ENCODE measurements around the gene SH2D7. TPM values are rescaled to one million over a fixed set of nuclear protein-coding genes. Genes with fewer than 3 reads are reported as not detected.

SH2D7 gene
- polyA plus RNA-seq, 1 of the 3 experiments (the other 2 are of a cell fraction), result not detected

GRCh38 chr15:78102211-78102610 is 9.8 kb downstream of the SH2D7 start:
- Histone ChIP-seq H3K4me2 (no peak overlapping the region), H3K4me1 (ENCODE audit: control insufficient read depth in 1 of 2, insufficient read depth in 2 of 2, low read depth in 1 of 2, low read length in 1 of 2) (no peaks in the 10 kb centered on the region; a peak in 1 of 4 replicates), H3K9me2 (no peaks in the 10 kb centered on the region), H3F3A (replicated peaks; ENCODE audit: insufficient read depth) (no peaks in the 10 kb centered on the region), H4K20me1 (ENCODE audit: insufficient read depth) (no peaks in the 10 kb centered on the region), H2AFZ (ENCODE audit: low read depth) (no peak overlapping the region), H3K9ac (no peak overlapping the region), H3K9me3 (no peaks in the 10 kb centered on the region), H3K27me3 (ENCODE audit: insufficient read depth) (no peaks in the 10 kb centered on the region), H3K36me3 (replicated peaks in 1 of 2; ENCODE audit: control insufficient read depth in 1 of 2, insufficient read depth in 2 of 2, low read length in 1 of 2) (no peaks in the 10 kb centered on the region), H3K79me2 (ENCODE audit: insufficient read depth) (no peaks in the 10 kb centered on the region), H3K4me3 (ENCODE audit: low read depth in 2 of 2, low read length in 1 of 2) (no peak overlapping the region), H3K27ac (ENCODE audit: low read depth in 2 of 2, low read length in 1 of 2) (no peak overlapping the region)
- TF ChIP-seq PBX3 (IDR thresholded peaks at IDR 0.05), result no peak
- no peak for TF ChIP-seq NFIC (IDR thresholded peaks at IDR 0.05; ENCODE audit: borderline replicate concordance)
- no peak for TF ChIP-seq POLR2AphosphoS5 (IDR thresholded peaks at IDR 0.05; ENCODE audit: low read depth, low read length)
- 56% methylated on average over 1 of the region's 1 CpG for WGBS (ENCODE audit: low lambda C conversion rate)
- ChIA-PET CTCF (interaction anchor here (1.2 to 4.8 kb wide), 3 partner anchors 118 to 143 kb away, joined by 3 to 30 read pairs (median 15); no protein-coding TSS in a partner anchor), POLR2A (no interaction called here)
- DNase-seq, result no peak

- H3K36me3 ChIP-seq (replicated peaks in 1 of 2; ENCODE audit: control insufficient read depth in 1 of 2, insufficient read depth in 2 of 2, low read length in 1 of 2), result no peaks in the 10 kb centered on the region
- 78% methylated on average over 4 of the region's 6 CpGs for WGBS (ENCODE audit: low lambda C conversion rate)
- no peaks in the 10 kb centered on the region for H3K9me2 ChIP-seq
- H3K4me2 ChIP-seq, result no peak overlapping the region
- H3K4me3 ChIP-seq (ENCODE audit: low read depth in 2 of 2, low read length in 1 of 2), result no peak overlapping the region
- no peaks in the 10 kb centered on the region for H3K27me3 ChIP-seq (ENCODE audit: insufficient read depth)
- CTCF ChIA-PET, result interaction anchor here (0.6 to 4.8 kb wide), 9 partner anchors 9 to 370 kb away, joined by 3 to 30 read pairs (median 3); no protein-coding TSS in a partner anchor
- no peak for DNase-seq
- no peak overlapping the region for H3K27ac ChIP-seq (ENCODE audit: low read depth in 2 of 2, low read length in 1 of 2)
- no peaks in the 10 kb centered on the region for H3K79me2 ChIP-seq (ENCODE audit: insufficient read depth)
- no peaks in the 10 kb centered on the region; a peak in 1 of 4 replicates for H3K4me1 ChIP-seq (ENCODE audit: control insufficient read depth in 1 of 2, insufficient read depth in 2 of 2, low read depth in 1 of 2, low read length in 1 of 2)
- TF ChIP-seq RXRA (IDR thresholded peaks at IDR 0.05; ENCODE audit: borderline replicate concordance, low read depth) (no peak), EP300 (IDR thresholded peaks at IDR 0.05; ENCODE audit: borderline replicate concordance in 1 of 2, low read depth in 1 of 2, low read length in 1 of 2) (no peak), TAF1 (IDR thresholded peaks at IDR 0.05; ENCODE audit: borderline replicate concordance, low read depth, low read length) (no peak), MEF2A (IDR thresholded peaks at IDR 0.05; ENCODE audit: borderline replicate concordance, low read depth) (no peak), CTCF (IDR thresholded peaks at IDR 0.05) (no peak), TCF12 (IDR thresholded peaks at IDR 0.05) (no peak), FOXJ3 (CRISPR knock-in tag; IDR thresholded peaks at IDR 0.05) (no peak), ZBTB33 (IDR thresholded peaks at IDR 0.05; ENCODE audit: borderline replicate concordance, low read depth) (no peak), NFIC (IDR thresholded peaks at IDR 0.05; ENCODE audit: borderline replicate concordance) (no peak), RCOR1 (IDR thresholded peaks at IDR 0.05; ENCODE audit: low read length) (no peak), PBX3 (IDR thresholded peaks at IDR 0.05) (no peak), POLR2AphosphoS5 (IDR thresholded peaks at IDR 0.05; ENCODE audit: low read depth, low read length) (no peak), USF1 (IDR thresholded peaks at IDR 0.05; ENCODE audit: borderline replicate concordance, low read depth) (no peak), ELF1 (IDR thresholded peaks at IDR 0.05) (no peak), MXI1 (IDR thresholded peaks at IDR 0.05; ENCODE audit: low read depth, low read length) (no peak)
- TF ChIP-seq, protein P1, sequence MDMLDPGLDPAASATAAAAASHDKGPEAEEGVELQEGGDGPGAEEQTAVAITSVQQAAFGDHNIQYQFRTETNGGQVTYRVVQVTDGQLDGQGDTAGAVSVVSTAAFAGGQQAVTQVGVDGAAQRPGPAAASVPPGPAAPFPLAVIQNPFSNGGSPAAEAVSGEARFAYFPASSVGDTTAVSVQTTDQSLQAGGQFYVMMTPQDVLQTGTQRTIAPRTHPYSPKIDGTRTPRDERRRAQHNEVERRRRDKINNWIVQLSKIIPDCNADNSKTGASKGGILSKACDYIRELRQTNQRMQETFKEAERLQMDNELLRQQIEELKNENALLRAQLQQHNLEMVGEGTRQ (IDR thresholded peaks at IDR 0.05; ENCODE audit: borderline replicate concordance, low read depth, low read length), result no peak
- TF ChIP-seq, protein P2, sequence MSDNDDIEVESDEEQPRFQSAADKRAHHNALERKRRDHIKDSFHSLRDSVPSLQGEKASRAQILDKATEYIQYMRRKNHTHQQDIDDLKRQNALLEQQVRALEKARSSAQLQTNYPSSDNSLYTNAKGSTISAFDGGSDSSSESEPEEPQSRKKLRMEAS (IDR thresholded peaks at IDR 0.05; ENCODE audit: low read depth), result no peak
- H3F3A ChIP-seq (replicated peaks; ENCODE audit: insufficient read depth), result no peaks in the 10 kb centered on the region
- H2AFZ ChIP-seq (ENCODE audit: low read depth), result no peak overlapping the region
- no peaks in the 10 kb centered on the region for H4K20me1 ChIP-seq (ENCODE audit: insufficient read depth)
- no peaks in the 10 kb centered on the region for H3K9me3 ChIP-seq
- POLR2A ChIA-PET, result no interaction called here
- H3K9ac ChIP-seq, result no peak overlapping the region
Measured at GRCh38 chr15:78102741-78103140, 10.4 kb downstream of the SH2D7 start.

Data from SK-N-SH (cell line).